ENCODE data around the gene LEF1. TPM values are rescaled to one million over a fixed set of nuclear protein-coding genes. Genes with fewer than 3 reads are reported as not detected.

Gene LEF1
- total RNA-seq, 1 donor from 2014 or later: 1.1 TPM

DNA sequence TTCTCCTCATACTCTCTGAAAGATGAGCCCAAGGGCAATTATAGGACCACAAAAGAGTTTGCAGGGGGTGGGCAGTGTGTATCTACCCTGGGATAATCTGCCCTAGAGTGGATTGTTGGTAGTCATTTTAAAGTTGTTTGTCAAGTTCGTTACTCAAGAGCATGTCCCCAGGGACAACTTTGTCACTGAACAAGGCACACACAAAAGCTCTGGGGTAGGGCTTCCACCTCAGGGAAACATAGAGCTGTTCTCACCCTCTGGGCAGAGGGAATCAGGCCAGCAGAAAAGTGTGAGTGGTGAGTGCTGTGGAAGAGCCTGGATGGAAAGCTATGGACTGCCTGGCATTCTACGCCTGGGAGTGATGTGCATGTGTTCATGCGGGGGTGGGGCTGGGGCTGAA lies 23.3 kb upstream of the LEF1 start:
- Mint-ChIP-seq H3K4me1 (no peaks in the 10 kb centered on the region), H3K27ac (no peak overlapping the region), H3K4me3 (no peak overlapping the region), H3K36me3 (ENCODE audit: low read depth) (no peaks in the 10 kb centered on the region), H3K9me3 (no peaks in the 10 kb centered on the region), H3K27me3 (peaks cover 1% of the 10 kb centered on the region)
- intact Hi-C loops (cut with micrococcal nuclease): no loop called here
- POLR2A ChIA-PET: no interaction called here
- ATAC-seq (ENCODE audit: low read depth) (no peak), DNase-seq (no peak)
- TF ChIP-seq, protein P1, sequence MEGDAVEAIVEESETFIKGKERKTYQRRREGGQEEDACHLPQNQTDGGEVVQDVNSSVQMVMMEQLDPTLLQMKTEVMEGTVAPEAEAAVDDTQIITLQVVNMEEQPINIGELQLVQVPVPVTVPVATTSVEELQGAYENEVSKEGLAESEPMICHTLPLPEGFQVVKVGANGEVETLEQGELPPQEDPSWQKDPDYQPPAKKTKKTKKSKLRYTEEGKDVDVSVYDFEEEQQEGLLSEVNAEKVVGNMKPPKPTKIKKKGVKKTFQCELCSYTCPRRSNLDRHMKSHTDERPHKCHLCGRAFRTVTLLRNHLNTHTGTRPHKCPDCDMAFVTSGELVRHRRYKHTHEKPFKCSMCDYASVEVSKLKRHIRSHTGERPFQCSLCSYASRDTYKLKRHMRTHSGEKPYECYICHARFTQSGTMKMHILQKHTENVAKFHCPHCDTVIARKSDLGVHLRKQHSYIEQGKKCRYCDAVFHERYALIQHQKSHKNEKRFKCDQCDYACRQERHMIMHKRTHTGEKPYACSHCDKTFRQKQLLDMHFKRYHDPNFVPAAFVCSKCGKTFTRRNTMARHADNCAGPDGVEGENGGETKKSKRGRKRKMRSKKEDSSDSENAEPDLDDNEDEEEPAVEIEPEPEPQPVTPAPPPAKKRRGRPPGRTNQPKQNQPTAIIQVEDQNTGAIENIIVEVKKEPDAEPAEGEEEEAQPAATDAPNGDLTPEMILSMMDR (IDR thresholded peaks at IDR 0.05): no peak
- CTCF ChIA-PET: no interaction called here

DNA sequence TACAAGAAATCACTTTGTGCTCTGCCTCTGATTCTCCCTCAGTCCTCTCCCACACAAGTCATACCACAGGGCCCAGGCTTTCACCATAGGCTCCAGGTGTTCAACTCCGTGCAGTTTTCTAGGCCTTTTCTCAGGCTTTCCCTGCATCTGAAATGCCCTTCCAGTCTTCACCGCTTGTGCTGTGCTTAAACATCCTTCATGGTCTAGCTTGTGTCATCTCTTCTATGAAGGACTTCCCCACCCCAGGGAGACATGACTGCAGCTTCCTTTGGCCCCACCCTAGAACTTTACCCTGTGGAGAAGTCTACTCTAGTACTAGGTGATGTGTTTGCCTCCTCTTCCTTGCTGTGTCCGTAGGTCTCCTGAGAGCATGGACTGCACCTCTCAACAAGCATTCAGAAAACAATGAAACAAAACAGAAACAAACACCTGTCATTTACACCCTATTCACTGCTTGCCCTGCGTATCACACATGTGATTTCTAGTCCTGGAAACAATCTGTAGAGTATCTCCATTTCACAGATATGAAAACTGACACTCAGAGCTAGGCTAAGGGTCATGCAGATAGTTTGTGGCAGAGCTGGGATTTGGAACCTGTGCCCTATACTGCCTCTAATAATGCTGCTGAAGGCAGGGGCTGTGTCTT lies 22.7 kb upstream of the LEF1 start:
- peaks cover 1% of the 10 kb centered on the region for H3K27me3 Mint-ChIP-seq
- TF ChIP-seq, protein P1 (IDR thresholded peaks at IDR 0.05): no peak
- DNase-seq (no peak), ATAC-seq (ENCODE audit: low read depth) (no peak)
- no peaks in the 10 kb centered on the region for H3K9me3 Mint-ChIP-seq
- no peak overlapping the region for H3K4me3 Mint-ChIP-seq
- intact Hi-C loops (cut with micrococcal nuclease): no loop called here
- no peaks in the 10 kb centered on the region for H3K36me3 Mint-ChIP-seq (ENCODE audit: low read depth)
- H3K27ac Mint-ChIP-seq: no peak overlapping the region
- H3K4me1 Mint-ChIP-seq: no peaks in the 10 kb centered on the region
- ChIA-PET POLR2A (no interaction called here), CTCF (no interaction called here)

DNA sequence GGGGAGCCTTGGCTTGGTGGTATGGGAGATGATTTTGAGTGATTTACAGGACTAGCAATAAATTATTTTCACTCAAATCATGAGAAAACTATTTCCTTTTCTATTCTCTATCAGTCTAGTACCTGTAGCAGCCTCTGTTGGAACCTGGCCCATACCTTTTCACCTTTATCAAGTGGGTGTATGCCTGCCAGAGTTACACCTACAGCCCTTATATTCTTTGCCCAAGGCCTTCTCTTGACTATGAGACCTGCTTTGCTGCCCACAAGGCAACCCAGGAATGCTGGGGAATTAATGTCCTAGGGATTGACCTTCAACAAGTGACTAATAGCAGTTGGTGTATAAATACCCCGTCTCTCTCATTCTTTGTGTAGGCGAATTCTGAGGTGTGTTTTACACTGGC lies 20.0 kb upstream of the LEF1 start:
- Mint-ChIP-seq H3K9me3 (no peaks in the 10 kb centered on the region), H3K27ac (no peak overlapping the region), H3K4me3 (no peak overlapping the region), H3K36me3 (ENCODE audit: low read depth) (no peaks in the 10 kb centered on the region), H3K4me1 (no peaks in the 10 kb centered on the region), H3K27me3 (peaks cover 1% of the 10 kb centered on the region)
- intact Hi-C loops (cut with micrococcal nuclease): no loop called here
- no peak for DNase-seq
- ATAC-seq (ENCODE audit: low read depth): no peak
- ChIA-PET CTCF (no interaction called here), POLR2A (no interaction called here)
- TF ChIP-seq, protein P1 (IDR thresholded peaks at IDR 0.05): no peak

DNA sequence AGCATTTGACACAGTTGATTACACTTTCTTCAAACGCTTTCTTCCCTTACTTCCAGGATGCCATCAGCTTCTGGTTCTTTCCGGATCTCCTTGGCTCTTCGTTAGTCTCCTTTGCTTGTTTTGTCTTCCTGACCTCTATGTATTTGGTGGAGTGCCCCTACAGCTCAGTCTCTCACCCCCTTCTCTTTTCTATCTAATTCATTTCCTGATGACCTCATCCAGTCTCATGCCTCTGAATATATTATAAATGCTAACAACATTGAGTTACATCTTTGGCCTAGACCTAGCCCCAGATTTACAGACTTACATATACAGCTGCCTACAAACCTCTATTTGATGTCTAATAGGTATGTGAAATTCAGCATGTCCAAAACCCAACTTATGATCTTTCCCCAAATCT lies 16.5 kb upstream of the LEF1 start:
- no peaks in the 10 kb centered on the region for H3K27me3 Mint-ChIP-seq
- no peaks in the 10 kb centered on the region for H3K36me3 Mint-ChIP-seq (ENCODE audit: low read depth)
- H3K9me3 Mint-ChIP-seq: no peaks in the 10 kb centered on the region
- TF ChIP-seq, protein P1 (IDR thresholded peaks at IDR 0.05): no peak
- intact Hi-C loops (cut with micrococcal nuclease): no loop called here
- DNase-seq (no peak), ATAC-seq (ENCODE audit: low read depth) (no peak)
- no peaks in the 10 kb centered on the region for H3K4me1 Mint-ChIP-seq
- H3K27ac Mint-ChIP-seq: no peak overlapping the region
- H3K4me3 Mint-ChIP-seq: no peak overlapping the region
- CTCF ChIA-PET: no interaction called here
- POLR2A ChIA-PET: no interaction called here

DNA sequence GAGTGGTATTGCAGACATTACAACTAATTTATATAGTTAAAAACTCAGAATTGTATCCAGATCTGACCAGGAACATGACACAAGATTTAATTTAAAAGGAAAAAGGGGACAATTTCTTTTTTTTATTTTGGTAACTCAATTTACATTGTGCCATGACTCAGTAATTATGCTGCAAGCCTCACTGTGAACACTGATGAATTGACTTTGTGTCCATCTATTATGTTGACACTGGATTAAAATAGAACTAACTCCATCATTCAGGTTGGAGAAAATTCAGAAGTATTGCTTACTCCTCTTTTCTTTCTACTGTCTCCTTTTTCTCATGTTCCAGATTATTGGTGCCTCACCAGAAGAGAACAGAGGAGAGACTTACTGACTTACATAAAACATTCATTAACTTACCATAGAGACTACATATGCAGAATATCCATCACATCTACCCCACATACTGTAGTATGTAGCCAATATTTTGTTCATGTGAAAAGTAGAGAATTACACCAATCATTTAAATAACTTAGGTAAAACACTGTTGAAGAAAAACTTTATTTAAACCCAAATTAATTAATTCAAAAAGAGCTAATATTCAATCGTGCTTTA lies 15.8 kb upstream of the LEF1 start:
- Mint-ChIP-seq H3K27me3 (no peaks in the 10 kb centered on the region), H3K9me3 (no peaks in the 10 kb centered on the region), H3K27ac (no peak overlapping the region), H3K4me3 (no peak overlapping the region), H3K4me1 (no peaks in the 10 kb centered on the region), H3K36me3 (ENCODE audit: low read depth) (no peaks in the 10 kb centered on the region)
- intact Hi-C loops (cut with micrococcal nuclease): no loop called here
- CTCF ChIA-PET: no interaction called here
- ATAC-seq (ENCODE audit: low read depth) (no peak), DNase-seq (no peak)
- TF ChIP-seq, protein P1 (IDR thresholded peaks at IDR 0.05): no peak
- POLR2A ChIA-PET: no interaction called here
